ENCODE results near the gene TREML2. TPM values are rescaled to one million over a fixed set of nuclear protein-coding genes. Genes with fewer than 3 reads are reported as not detected.
A peak's percentile ranks its signal among the peaks of the same experiment; 100 is the strongest.

Gene TREML2
- total and polyA plus RNA-seq, 2 of the 8 experiments (the other 6 are each of a cell fraction or from before 2014, with no cell fraction given): 0.09 to 0.18 TPM

- Histone ChIP-seq H3K18ac (ENCODE audit: extremely low read depth, low read length) (no peak overlapping the region), H3K4me3 (ENCODE audit: extremely low read depth in 1 of 4, insufficient read depth in 2 of 4, low read depth in 3 of 4, low read length in 4 of 4) (no peak overlapping the region), H2BK12ac (ENCODE audit: low read depth, low read length) (no peak overlapping the region), H2AFZ (ENCODE audit: low read length) (0 out of 2 replicates have a peak overlapping the region, but pooled peaks have one; percentile 10), H3K9me3 (ENCODE audit: insufficient read depth in 2 of 2, low read depth in 1 of 2, low read length in 1 of 2) (peaks cover 5 to 16% of the 10 kb centered on the region in 2 experiments; a peak in 3 of 4 replicates), H3K36me3 (ENCODE audit: control insufficient read depth in 2 of 4, insufficient read depth in 4 of 4, low read length in 3 of 4) (no peaks in the 10 kb centered on the region), H3K14ac (ENCODE audit: insufficient read length) (no peak overlapping the region), H3K4me1 (replicated peaks in 1 of 4; ENCODE audit: control insufficient read depth in 3 of 4, insufficient read depth in 4 of 4, low read length in 3 of 4) (peaks cover 0 to 4% (median 0%) of the 10 kb centered on the region in 4 experiments; a peak in 1 of 7 replicates), H3K79me2 (ENCODE audit: control insufficient read depth in 1 of 2, insufficient read depth in 2 of 2, low read length in 2 of 2) (no peaks in the 10 kb centered on the region), H4K91ac (replicated peaks; ENCODE audit: insufficient read length, low read length) (no peak overlapping the region), H3K4ac (replicated peaks; ENCODE audit: insufficient read length, low read depth, low read length) (no peak overlapping the region), H3K4me2 (ENCODE audit: insufficient read depth in 1 of 2, low read depth in 2 of 2, low read length in 2 of 2) (no peak overlapping the region), H3K23ac (ENCODE audit: insufficient read length) (no peak overlapping the region), H4K8ac (ENCODE audit: extremely low read depth, insufficient read depth, low read length) (no peak overlapping the region), H2BK20ac (ENCODE audit: low read length) (no peak overlapping the region), H3K56ac (replicated peaks; ENCODE audit: insufficient read length, low read depth, low read length) (no peak overlapping the region), H3K23me2 (ENCODE audit: low read depth, low read length) (no peaks in the 10 kb centered on the region), H3K9ac (replicated peaks in 1 of 4; ENCODE audit: extremely low read depth in 1 of 4, low read depth in 3 of 4, low read length in 3 of 4) (no peak overlapping the region), H3K27ac (ENCODE audit: low read depth, low read length) (no peak overlapping the region), H3K27me3 (replicated peaks in 1 of 4; ENCODE audit: control insufficient read depth in 3 of 4, extremely low read depth in 1 of 4, insufficient read depth in 3 of 4, low read length in 3 of 4) (no peaks in the 10 kb centered on the region), H2BK120ac (replicated peaks; ENCODE audit: low read depth, low read length) (no peak overlapping the region), H2BK5ac (ENCODE audit: low read depth, low read length) (no peak overlapping the region), H2AK5ac (ENCODE audit: low read depth, low read length) (no peak overlapping the region), H4K20me1 (replicated peaks in 1 of 2; ENCODE audit: control insufficient read depth in 1 of 2, insufficient read depth in 2 of 2, low read length in 2 of 2) (no peaks in the 10 kb centered on the region), H4K5ac (ENCODE audit: insufficient read length, low read depth, low read length) (no peak overlapping the region), H3K79me1 (ENCODE audit: low read depth, low read length) (no peaks in the 10 kb centered on the region), H2BK15ac (ENCODE audit: low read length) (no peak overlapping the region)
- CTCF ChIA-PET (ENCODE audit: partially characterized antibody): interaction anchor here (0.5 to 1.4 kb wide), 5 partner anchors 11 to 132 kb away, joined by 3 to 6 read pairs (median 3); no protein-coding TSS in a partner anchor
- 74% methylated on average over 10 of the region's 10 CpGs; no CpG with 5 or more reads in 1 of the 2 experiments for WGBS, 2 experiments (ENCODE audit: extremely low coverage in 1 of 2, insufficient coverage in 1 of 2, insufficient read length in 1 of 2, insufficient replicate concordance in 2 of 2, low coverage in 1 of 2, low lambda C conversion rate in 2 of 2, missing lambda C conversion rate in 1 of 2)
- POLR2A ChIA-PET (ENCODE audit: partially characterized antibody): no interaction called here
- no peak for FAIRE-seq
- peak in 1 of 2 experiments; percentile 30 for DNase-seq (ENCODE audit: low read depth in 1 of 2, low spot score in 2 of 2)
- TF ChIP-seq EP300 (IDR thresholded peaks at IDR 0.05; ENCODE audit: borderline replicate concordance in 1 of 2, low read depth in 2 of 2, low read length in 2 of 2) (no peak), SIN3A (conservative IDR thresholded peaks at IDR 0.05 in 1 of 2, IDR thresholded peaks at IDR 0.05 in 1 of 2; ENCODE audit: low read depth in 1 of 2, low read length in 2 of 2) (no peak), CTCF (IDR thresholded peaks at IDR 0.05; ENCODE audit: control extremely low read depth in 1 of 3, insufficient read depth in 1 of 3, low read depth in 1 of 3, low read length in 3 of 3) (no peak), CBX5 (IDR thresholded peaks at IDR 0.05; ENCODE audit: low read depth, low read length) (no peak), NRF1 (IDR thresholded peaks at IDR 0.05; ENCODE audit: low read depth, low read length) (no peak)
These were observed 14.9 kb downstream of the TREML2 start for GRCh38 chr6:41186031-41186562.
